ENCODE data around the gene ITGA11.

Gene ITGA11

GRCh38 chr15:68445351-68445750, 13.4 kb upstream of the ITGA11 start:
- no peak for DNase-seq (ENCODE audit: low read depth in 2 of 2)

GRCh38 chr15:68444336-68444735, 12.4 kb upstream of the ITGA11 start:
- no peak for DNase-seq (ENCODE audit: low read depth in 2 of 2)

GRCh38 chr15:68442903-68443302, 10.9 kb upstream of the ITGA11 start:
- DNase-seq (ENCODE audit: low read depth in 2 of 2), result no peak

GRCh38 chr15:68442041-68442440, 10.1 kb upstream of the ITGA11 start:
- DNase-seq (ENCODE audit: low read depth in 2 of 2), result no peak

DNA sequence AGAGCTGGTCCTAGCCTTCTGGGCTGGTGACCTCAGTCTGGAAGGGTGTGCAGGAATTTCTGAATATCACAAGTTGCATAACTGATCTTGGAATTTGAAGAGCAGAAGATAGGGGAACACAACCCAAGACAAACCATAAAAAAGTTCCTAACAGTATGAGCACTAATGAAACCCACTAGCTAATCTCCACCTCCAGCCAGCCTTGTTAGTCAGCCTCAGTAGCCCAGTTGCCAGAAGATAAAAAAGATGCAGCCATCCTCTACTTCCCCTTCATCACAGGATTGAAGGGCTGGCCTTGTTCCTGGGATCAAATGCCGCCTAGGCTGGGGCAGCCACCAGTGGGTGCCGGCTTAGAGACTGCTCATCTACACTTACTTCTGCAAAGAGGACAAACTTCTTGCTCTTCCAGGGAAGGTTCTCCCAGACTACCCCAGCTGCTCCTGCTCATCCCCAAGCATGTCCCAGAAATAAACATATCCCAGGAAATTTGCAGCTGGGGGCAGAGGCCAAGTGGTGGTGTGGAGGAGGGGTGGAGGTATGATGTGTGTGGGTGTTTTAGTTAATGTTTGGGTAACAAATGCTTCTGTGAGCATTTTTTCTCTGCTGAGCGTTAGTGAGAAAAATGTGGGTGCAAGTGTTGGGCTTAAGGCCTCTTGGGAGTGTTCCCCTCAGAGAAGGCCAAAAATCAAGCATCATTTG, 9.2 kb upstream of the ITGA11 start:
- DNase-seq (ENCODE audit: low read depth in 2 of 2), result no peak

DNA sequence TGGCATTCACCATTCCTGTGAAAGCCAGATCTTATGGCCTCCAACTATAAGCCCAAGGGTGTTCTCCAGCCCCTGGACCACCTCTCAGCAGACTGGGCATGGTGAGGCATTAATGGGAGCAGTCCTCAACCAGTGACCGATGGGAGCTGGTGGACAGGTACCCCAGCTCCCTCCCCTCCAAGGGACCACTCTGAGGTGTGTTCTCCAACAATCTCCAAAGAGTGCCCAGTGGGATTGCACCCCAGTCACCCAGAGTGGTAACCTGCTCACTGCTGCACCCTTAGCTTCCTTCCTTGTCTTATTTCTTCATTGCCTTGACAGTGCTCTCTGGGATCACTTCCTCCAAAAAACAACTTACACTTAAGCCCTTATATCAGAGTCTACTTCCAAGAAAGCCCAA, 8.2 kb upstream of the ITGA11 start:
- no peak for DNase-seq (ENCODE audit: low read depth in 2 of 2)

DNA sequence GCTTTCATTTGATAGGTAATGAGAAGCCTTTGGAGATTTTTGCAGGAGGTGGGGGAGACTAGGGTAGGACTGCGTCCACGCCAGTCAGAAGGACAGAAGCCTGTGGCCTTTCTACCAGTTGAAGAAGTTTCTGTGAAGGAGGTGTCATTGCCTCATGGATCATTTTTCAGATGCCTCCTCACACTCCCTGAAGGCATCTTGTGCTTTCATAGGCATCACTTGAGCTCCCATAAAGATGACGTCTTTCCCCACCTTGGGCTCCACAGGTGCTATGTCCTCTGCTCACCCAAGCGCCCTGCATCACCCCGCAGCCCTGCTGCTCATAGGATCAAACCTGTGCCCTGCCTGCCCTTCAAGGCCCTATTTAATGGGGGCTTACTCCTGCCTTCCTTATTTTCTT, 7.5 kb upstream of the ITGA11 start:
- DNase-seq (ENCODE audit: low read depth in 2 of 2), result no peak

DNA sequence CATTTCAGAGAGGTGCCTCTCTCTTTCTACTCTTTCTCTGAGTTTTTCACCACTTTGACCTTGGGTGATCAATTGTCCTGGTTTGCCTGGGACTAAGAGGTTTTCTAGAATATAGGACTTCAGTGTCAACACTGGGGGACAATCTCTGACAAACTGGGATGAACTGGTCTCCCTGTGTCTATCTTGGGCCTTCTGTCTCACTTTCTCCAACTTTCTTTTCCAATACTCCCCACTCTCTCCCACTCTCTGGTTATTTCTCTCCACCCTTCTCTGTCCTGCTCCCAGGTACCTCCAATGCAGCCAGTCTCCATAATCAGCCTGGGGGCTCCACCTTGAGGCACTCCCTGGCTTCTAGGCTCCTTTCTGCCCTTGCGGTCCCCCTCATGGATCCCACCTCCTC, 4.7 kb upstream of the ITGA11 start:
- no peak for DNase-seq (ENCODE audit: low read depth in 2 of 2)

- no peak for DNase-seq (ENCODE audit: low read depth in 2 of 2)
These were observed 4.0 kb upstream of the ITGA11 start for GRCh38 chr15:68435966-68436365.

DNA sequence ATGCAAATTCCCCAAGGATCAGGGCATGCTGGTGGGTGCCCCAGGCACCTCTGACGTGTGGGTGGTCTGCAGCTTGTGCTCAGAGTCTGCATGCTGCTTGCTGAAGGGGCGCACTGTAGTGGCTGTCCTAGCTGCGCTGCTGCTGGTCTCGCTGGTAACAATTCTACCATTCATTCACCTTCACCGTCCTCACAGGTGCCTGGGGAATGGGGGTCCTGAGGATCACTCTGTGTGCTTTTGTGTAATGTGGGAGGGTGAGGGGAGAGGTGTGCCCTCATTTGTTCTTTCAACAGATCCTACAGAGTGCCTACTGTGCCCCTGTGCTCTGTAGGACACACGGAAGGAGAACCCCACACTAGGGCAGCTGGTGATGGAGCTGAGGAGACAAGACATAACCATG, 2.1 kb upstream of the ITGA11 start:
- DNase-seq (ENCODE audit: low read depth in 2 of 2), result no peak

GRCh38 chr15:68433551-68433950, 1.6 kb upstream of the ITGA11 start:
- DNase-seq (ENCODE audit: low read depth in 2 of 2), result no peak

GRCh38 chr15:68432441-68433064, 590 bp upstream of the ITGA11 start:
- no peak for DNase-seq (ENCODE audit: low read depth in 2 of 2)

DNA sequence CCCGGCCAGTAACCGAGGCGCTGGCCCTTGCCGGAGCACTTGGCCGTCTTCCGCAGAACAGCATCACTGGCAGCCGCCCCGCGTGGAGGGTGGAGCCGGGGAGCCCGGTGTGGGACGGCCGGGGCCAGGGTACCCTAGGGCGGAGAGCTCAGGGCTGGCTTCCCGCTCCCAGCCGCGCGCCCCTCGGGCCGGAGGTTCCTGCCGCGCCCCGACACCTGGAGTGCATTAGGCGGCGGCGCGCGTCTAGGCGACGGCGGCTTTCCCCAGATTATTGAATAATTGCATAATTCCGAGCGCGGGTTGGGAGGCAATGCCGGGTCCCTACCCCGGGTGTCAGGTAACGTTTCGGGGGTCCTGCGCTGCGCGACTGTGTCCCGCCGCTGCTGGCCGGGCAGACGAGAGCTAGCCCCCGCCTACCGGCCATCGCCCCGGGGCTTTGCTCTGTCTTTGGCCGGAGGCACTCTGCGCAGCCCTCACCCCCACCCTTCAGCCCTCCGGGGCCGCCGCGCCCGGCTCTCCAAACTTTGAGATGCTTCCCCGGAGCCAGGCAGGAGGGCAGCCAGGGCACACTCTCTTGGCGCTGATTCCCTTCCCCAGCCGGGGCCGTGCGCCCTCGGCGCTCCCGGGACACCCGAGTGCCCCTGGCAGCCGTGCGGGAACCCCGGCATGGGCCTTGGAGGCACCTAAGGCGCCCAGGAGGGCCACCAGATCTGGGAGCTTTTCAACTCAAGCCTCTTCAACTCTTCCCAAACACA, 749 bp downstream of the ITGA11 start:
- DNase-seq (ENCODE audit: low read depth in 2 of 2), result no peak

- no peak for DNase-seq (ENCODE audit: low read depth in 2 of 2)
These were observed 1.4 kb downstream of the ITGA11 start for GRCh38 chr15:68430471-68431036.

GRCh38 chr15:68429691-68430470, 2.1 kb downstream of the ITGA11 start:
- no peak for DNase-seq (ENCODE audit: low read depth in 2 of 2)

DNA sequence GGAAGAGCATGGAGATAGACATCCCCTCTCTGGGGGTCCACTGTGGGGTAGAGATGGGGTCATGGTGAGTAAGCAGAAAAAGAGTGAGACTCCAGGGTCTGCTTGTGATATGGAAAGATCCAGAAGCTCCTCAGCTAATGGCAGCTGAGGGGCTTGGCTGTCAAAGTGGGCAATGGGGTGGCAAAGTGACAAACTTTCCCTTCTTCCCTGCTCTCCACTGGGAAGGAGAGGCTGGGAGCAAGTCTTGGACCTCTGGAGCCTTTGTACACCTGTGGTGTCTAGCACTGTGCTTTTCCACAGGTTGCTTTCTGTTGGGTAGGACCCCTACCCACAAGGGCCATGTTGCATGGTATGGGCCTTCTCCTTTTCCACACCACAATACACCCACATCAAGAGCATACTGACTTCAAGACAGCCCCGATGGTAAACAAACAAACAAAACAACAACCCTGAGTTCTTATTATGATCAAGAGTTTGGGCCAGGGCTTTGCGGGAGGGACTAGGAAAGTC, 3.5 kb downstream of the ITGA11 start:
- no peak for DNase-seq (ENCODE audit: low read depth in 2 of 2)

DNA sequence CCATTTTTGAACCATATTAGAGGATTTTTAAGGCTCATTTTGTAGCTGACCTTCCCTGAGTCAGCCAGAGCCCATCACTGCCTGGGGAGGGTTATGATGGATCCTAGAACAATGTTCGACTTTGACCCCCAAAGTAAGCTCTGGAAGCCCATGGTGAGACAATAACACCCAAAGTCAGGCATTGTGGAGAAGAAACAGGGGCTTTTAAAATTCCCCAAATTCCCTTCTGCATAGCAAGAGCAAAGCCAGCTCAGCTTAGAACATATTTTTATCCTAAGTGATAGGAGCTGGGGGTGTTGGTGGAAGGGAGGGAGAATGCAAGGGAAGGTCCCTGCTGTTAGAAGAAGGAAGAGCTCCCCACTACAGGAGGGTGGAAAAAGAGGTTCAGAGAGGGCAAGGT, 4.0 kb downstream of the ITGA11 start:
- DNase-seq (ENCODE audit: low read depth in 2 of 2), result no peak

DNA sequence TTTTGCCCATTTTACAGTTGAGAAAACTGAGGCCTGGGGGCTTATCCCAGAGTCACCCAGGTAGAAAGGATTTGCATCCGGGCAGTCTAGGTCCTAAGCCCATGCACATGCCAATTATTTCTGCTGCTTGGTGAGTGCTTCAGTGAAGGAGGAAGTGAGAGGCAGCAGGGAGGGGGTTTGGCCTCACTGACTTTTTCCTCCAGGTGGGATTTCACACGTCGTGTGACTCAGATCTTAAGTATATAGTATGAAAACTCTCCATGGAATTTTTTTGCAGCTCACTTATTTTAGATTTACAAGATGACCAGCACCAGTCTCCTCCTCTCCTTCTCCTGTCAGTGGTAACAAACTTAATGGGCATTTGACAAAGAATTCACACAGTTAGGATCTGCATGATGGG, 4.6 kb downstream of the ITGA11 start:
- no peak for DNase-seq (ENCODE audit: low read depth in 2 of 2)

GRCh38 chr15:68426116-68426515, 5.8 kb downstream of the ITGA11 start:
- DNase-seq (ENCODE audit: low read depth in 2 of 2), result no peak

- DNase-seq (ENCODE audit: low read depth in 2 of 2), result no peak
These were observed 6.4 kb downstream of the ITGA11 start for GRCh38 chr15:68425428-68426060.

DNA sequence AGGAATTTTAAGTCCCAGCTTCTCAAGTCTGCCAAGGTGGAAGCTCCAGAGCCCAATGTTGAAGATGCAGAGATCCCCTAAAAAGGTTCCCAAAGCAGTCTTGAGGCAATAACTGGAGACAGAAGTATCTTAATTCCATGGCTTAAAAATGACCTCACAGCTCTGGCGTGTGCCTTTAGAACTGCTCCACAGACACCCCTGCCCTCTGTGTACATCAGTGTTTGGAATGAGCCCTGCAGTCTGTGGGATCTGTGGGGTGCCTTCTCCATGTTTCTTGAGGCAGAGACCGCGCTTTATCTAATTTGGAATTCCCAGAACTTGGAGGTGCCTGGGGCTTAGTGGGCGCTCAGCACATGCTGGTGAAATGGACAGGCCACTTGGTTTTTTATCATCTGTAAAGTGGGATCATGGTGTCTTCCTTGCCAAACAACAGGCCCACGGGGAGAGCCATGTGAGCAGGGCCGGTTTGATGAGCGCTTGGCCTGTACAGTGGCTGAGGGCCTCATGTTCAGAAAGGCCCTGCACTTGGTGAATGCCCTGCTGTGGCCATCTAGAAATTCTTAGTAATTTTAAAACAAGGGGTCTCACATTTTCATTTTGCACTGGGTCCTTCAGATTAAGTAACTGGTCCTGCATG, 7.1 kb downstream of the ITGA11 start:
- no peak for DNase-seq (ENCODE audit: low read depth in 2 of 2)

Measured in stimulated activated CD8-positive, alpha-beta memory T cell treated with anti-CD3 and anti-CD28 coated beads, Interleukin-15, amount 100 ng/mL, for 4 hours (primary cell).